ENCODE results near the gene KRTAP9-9. TPM values are rescaled to one million over a fixed set of nuclear protein-coding genes. Genes with fewer than 3 reads are reported as not detected.
"Not testable (repeated sequence)": the region's sequence is repeated elsewhere in the genome, so short reads cannot be mapped to it uniquely, and the experiment has no call there.

Gene KRTAP9-9
- not detected for total RNA-seq

GRCh38 chr17:41255381-41256290 is at the start of gene KRTAP9-9:
KRTAP9-9 (plus strand) TSS chr17:41255384.
- H3K27me3 Mint-ChIP-seq (ENCODE audit: low read depth) = peaks cover 27% of the 10 kb centered on the region
- not testable (repeated sequence) for H3K36me3 Mint-ChIP-seq (ENCODE audit: insufficient read depth); ATAC-seq; H3K9me3 Mint-ChIP-seq; H3K4me1 Mint-ChIP-seq (ENCODE audit: low read depth); DNase-seq; H3K4me3 Mint-ChIP-seq

- H3K27me3 Mint-ChIP-seq (ENCODE audit: low read depth) = peaks cover 22% of the 10 kb centered on the region
- no peak overlapping the region for H3K4me3 Mint-ChIP-seq
- DNase-seq (no peak), ATAC-seq (peak in 1 of 2 donors; percentile 25)
- H3K36me3 Mint-ChIP-seq (ENCODE audit: insufficient read depth) = no peaks in the 10 kb centered on the region
- H3K9me3 Mint-ChIP-seq = peaks cover 4% of the 10 kb centered on the region
- H3K4me1 Mint-ChIP-seq (ENCODE audit: low read depth) = peaks cover 12% of the 10 kb centered on the region
Measured at GRCh38 chr17:41211845-41212466, 43.2 kb upstream of the KRTAP9-9 start.

GRCh38 chr17:41212524-41213169 is 42.5 kb upstream of the KRTAP9-9 start:
- peaks cover 19% of the 10 kb centered on the region for H3K27me3 Mint-ChIP-seq (ENCODE audit: low read depth)

GRCh38 chr17:41215681-41216080 is 39.5 kb upstream of the KRTAP9-9 start:
- DNase-seq (no peak), ATAC-seq (no peak)
- peaks cover 5% of the 10 kb centered on the region for H3K27me3 Mint-ChIP-seq (ENCODE audit: low read depth)
- H3K9me3 Mint-ChIP-seq = peaks cover 5% of the 10 kb centered on the region
- H3K36me3 Mint-ChIP-seq (ENCODE audit: insufficient read depth) = peaks cover 2% of the 10 kb centered on the region
- no peak overlapping the region for H3K4me3 Mint-ChIP-seq
- peaks cover 12% of the 10 kb centered on the region for H3K4me1 Mint-ChIP-seq (ENCODE audit: low read depth)

More at GRCh38 chr17:41212524-41213169, 42.5 kb upstream of the KRTAP9-9 start:
- Mint-ChIP-seq H3K36me3 (ENCODE audit: insufficient read depth) (no peaks in the 10 kb centered on the region), H3K4me3 (no peak overlapping the region), H3K4me1 (ENCODE audit: low read depth) (peaks cover 12% of the 10 kb centered on the region), H3K9me3 (peaks cover 4% of the 10 kb centered on the region)
- ATAC-seq = no peak
- DNase-seq = no peak

GRCh38 chr17:41223821-41224220 is 31.4 kb upstream of the KRTAP9-9 start:
- Mint-ChIP-seq H3K4me3 (no peak overlapping the region), H3K4me1 (ENCODE audit: low read depth) (no peaks in the 10 kb centered on the region), H3K36me3 (ENCODE audit: insufficient read depth) (peaks cover 2% of the 10 kb centered on the region), H3K27me3 (ENCODE audit: low read depth) (peaks cover 18% of the 10 kb centered on the region), H3K9me3 (peaks cover 5% of the 10 kb centered on the region)
- ATAC-seq (no peak), DNase-seq (no peak)

- Mint-ChIP-seq H3K9me3 (no peaks in the 10 kb centered on the region), H3K27me3 (ENCODE audit: low read depth) (peaks cover 21% of the 10 kb centered on the region), H3K4me3 (no peak overlapping the region), H3K36me3 (ENCODE audit: insufficient read depth) (no peaks in the 10 kb centered on the region), H3K4me1 (ENCODE audit: low read depth) (peaks cover 3% of the 10 kb centered on the region)
- no peak for DNase-seq
- no peak for ATAC-seq
Measured at GRCh38 chr17:41226051-41226450, 29.1 kb upstream of the KRTAP9-9 start.

- not testable (repeated sequence) for H3K4me1 Mint-ChIP-seq (ENCODE audit: low read depth); H3K4me3 Mint-ChIP-seq; H3K9me3 Mint-ChIP-seq; H3K36me3 Mint-ChIP-seq (ENCODE audit: insufficient read depth); ATAC-seq; DNase-seq
- H3K27me3 Mint-ChIP-seq (ENCODE audit: low read depth) = peaks cover 21% of the 10 kb centered on the region
Measured at GRCh38 chr17:41226598-41227095, 28.5 kb upstream of the KRTAP9-9 start, which contains the start of gene KRTAP9-2. KRTAP9-2 (plus strand) TSS chr17:41226648; CDS start chr17:41226655, 7 bp downstream.

GRCh38 chr17:41230094-41230493 is 25.1 kb upstream of the KRTAP9-9 start:
- no peak overlapping the region for H3K4me3 Mint-ChIP-seq
- no peaks in the 10 kb centered on the region for H3K9me3 Mint-ChIP-seq
- no peak for ATAC-seq
- peaks cover 3% of the 10 kb centered on the region for H3K4me1 Mint-ChIP-seq (ENCODE audit: low read depth)
- peaks cover 23% of the 10 kb centered on the region for H3K27me3 Mint-ChIP-seq (ENCODE audit: low read depth)
- no peak for DNase-seq
- H3K36me3 Mint-ChIP-seq (ENCODE audit: insufficient read depth) = no peaks in the 10 kb centered on the region

- no peaks in the 10 kb centered on the region for H3K9me3 Mint-ChIP-seq
- H3K4me3 Mint-ChIP-seq = no peak overlapping the region
- ATAC-seq (no peak), DNase-seq (no peak)
- peaks cover 14% of the 10 kb centered on the region for H3K27me3 Mint-ChIP-seq (ENCODE audit: low read depth)
- H3K4me1 Mint-ChIP-seq (ENCODE audit: low read depth) = peaks cover 3% of the 10 kb centered on the region
- no peaks in the 10 kb centered on the region for H3K36me3 Mint-ChIP-seq (ENCODE audit: insufficient read depth)
Measured at GRCh38 chr17:41231731-41232130, 23.5 kb upstream of the KRTAP9-9 start.

- H3K9me3 Mint-ChIP-seq = not testable (repeated sequence)
Measured at GRCh38 chr17:41232399-41233105, 22.6 kb upstream of the KRTAP9-9 start, which contains the start of gene KRTAP9-3. KRTAP9-3 (plus strand) TSS chr17:41232449; CDS start chr17:41232502, 53 bp downstream.

GRCh38 chr17:41237116-41237515 is 18.1 kb upstream of the KRTAP9-9 start:
- ATAC-seq; DNase-seq; H3K27me3 Mint-ChIP-seq (ENCODE audit: low read depth); H3K4me3 Mint-ChIP-seq; H3K4me1 Mint-ChIP-seq (ENCODE audit: low read depth); H3K36me3 Mint-ChIP-seq (ENCODE audit: insufficient read depth); H3K9me3 Mint-ChIP-seq: not testable (repeated sequence)

More at GRCh38 chr17:41232399-41233105, 22.6 kb upstream of the KRTAP9-9 start, which contains the start of gene KRTAP9-3:
- H3K4me1 Mint-ChIP-seq (ENCODE audit: low read depth); DNase-seq; ATAC-seq; H3K4me3 Mint-ChIP-seq; H3K36me3 Mint-ChIP-seq (ENCODE audit: insufficient read depth): not testable (repeated sequence)
- H3K27me3 Mint-ChIP-seq (ENCODE audit: low read depth) = peaks cover 13% of the 10 kb centered on the region

GRCh38 chr17:41237949-41238437 is 17.2 kb upstream of the KRTAP9-9 start, which contains the start of gene KRTAP9-8:
KRTAP9-8 (plus strand) TSS chr17:41237999; CDS start chr17:41238052, 53 bp downstream.
- not testable (repeated sequence) for H3K9me3 Mint-ChIP-seq; DNase-seq; H3K27me3 Mint-ChIP-seq (ENCODE audit: low read depth); H3K4me1 Mint-ChIP-seq (ENCODE audit: low read depth); H3K4me3 Mint-ChIP-seq; ATAC-seq; H3K36me3 Mint-ChIP-seq (ENCODE audit: insufficient read depth)

- H3K4me3 Mint-ChIP-seq; H3K36me3 Mint-ChIP-seq (ENCODE audit: insufficient read depth); H3K27me3 Mint-ChIP-seq (ENCODE audit: low read depth); H3K4me1 Mint-ChIP-seq (ENCODE audit: low read depth); H3K9me3 Mint-ChIP-seq; ATAC-seq; DNase-seq: not testable (repeated sequence)
Measured at GRCh38 chr17:41246995-41247787, 8.0 kb upstream of the KRTAP9-9 start.
